NCI-H2227 (cell line): ENCODE measurements around the gene UGT3A1.
A peak's percentile ranks its signal among the peaks of the same experiment; 100 is the strongest.
"Not testable (repeated sequence)": the region's sequence is repeated elsewhere in the genome, so short reads cannot be mapped to it uniquely, and the experiment has no call there.

Experiments
- DNase-seq: peaks from one replicate; lab custom pipeline; 2025; ENCODE audit not compliant: unreplicated experiment; lab: John Stamatoyannopoulos, UW

UGT3A1 gene

GRCh38 chr5:35988529-35988928, 2.7 kb downstream of the UGT3A1 start:
- DNase-seq, result no peak

GRCh38 chr5:35987776-35988175, 3.4 kb downstream of the UGT3A1 start:
- DNase-seq, result no peak

- no peak for DNase-seq
Measured at GRCh38 chr5:35979715-35980114, 11.5 kb downstream of the UGT3A1 start.

- not testable (repeated sequence) for DNase-seq
Measured at GRCh38 chr5:35976859-35977258, 14.3 kb downstream of the UGT3A1 start.

- no peak for DNase-seq
Measured at GRCh38 chr5:35974570-35974969, 16.6 kb downstream of the UGT3A1 start.

GRCh38 chr5:35971878-35972210, 19.3 kb downstream of the UGT3A1 start:
- DNase-seq, result no peak

GRCh38 chr5:35971186-35971877, 19.9 kb downstream of the UGT3A1 start:
- no peak for DNase-seq

GRCh38 chr5:35963381-35963843, 27.8 kb downstream of the UGT3A1 start:
- no peak for DNase-seq

- DNase-seq, result no peak
Measured at GRCh38 chr5:35960328-35960727, 30.9 kb downstream of the UGT3A1 start.

GRCh38 chr5:35956429-35956828, 34.8 kb downstream of the UGT3A1 start:
- DNase-seq, result no peak

- DNase-seq, result no peak
Measured at GRCh38 chr5:35954175-35954574, 37.0 kb downstream of the UGT3A1 start.

- no peak for DNase-seq
Measured at GRCh38 chr5:35947085-35947484, 44.1 kb downstream of the UGT3A1 start.

GRCh38 chr5:35939639-35940038, 51.6 kb downstream of the UGT3A1 start:
- DNase-seq, result no peak

- no peak for DNase-seq
Measured at GRCh38 chr5:35938568-35939227, 52.5 kb downstream of the UGT3A1 start, which contains the start of gene CAPSL. Gene CAPSL (minus strand): TSS chr5:35938622. CDS start chr5:35921120, 17,502 bp downstream.

GRCh38 chr5:35926389-35927051, 64.7 kb downstream of the UGT3A1 start:
- DNase-seq, result peak; percentile 71

- DNase-seq, result peak; percentile 36
Measured at GRCh38 chr5:35924950-35925722, 66.1 kb downstream of the UGT3A1 start.

- no peak for DNase-seq
Measured at GRCh38 chr5:35924122-35924949, 66.9 kb downstream of the UGT3A1 start.

GRCh38 chr5:35922468-35922867, 68.7 kb downstream of the UGT3A1 start:
- no peak for DNase-seq

GRCh38 chr5:35921930-35922329, 69.3 kb downstream of the UGT3A1 start:
- no peak for DNase-seq

- no peak for DNase-seq
Measured at GRCh38 chr5:35920890-35921289, 70.3 kb downstream of the UGT3A1 start.
